IPS-15b (cell line): ENCODE measurements around the gene POLE.

Experiments
- H3K27me3 ChIP-seq: one replicate; pipeline ENCODE4 v1.6.1; 2013; ENCODE audit warnings: low read length; ENCODE audit not compliant: control insufficient read depth, insufficient read depth
- H3K36me3 ChIP-seq: one replicate; pipeline ENCODE4 v1.6.1; 2013; ENCODE audit warnings: low read length; ENCODE audit not compliant: control insufficient read depth, insufficient read depth
- H3K4me1 ChIP-seq: one replicate; pipeline ENCODE4 v1.6.1; 2013; ENCODE audit warnings: mild to moderate bottlenecking, low read length; ENCODE audit not compliant: control insufficient read depth, insufficient read depth
- H3K4me3 ChIP-seq: one replicate; pipeline ENCODE4 v1.5.1; 2013; ENCODE audit warnings: low read depth, low read length
- H3K9ac ChIP-seq: one replicate; pipeline ENCODE4 v1.6.1; 2013; ENCODE audit warnings: low read depth, mild to moderate bottlenecking, low read length
- H3K9me3 ChIP-seq: one replicate; pipeline ENCODE4 v1.6.1; 2013; ENCODE audit warnings: mild to moderate bottlenecking, low read length; ENCODE audit not compliant: control insufficient read depth, insufficient read depth

The POLE gene

GRCh38 chr12:132631666-132632065, 55.5 kb downstream of the POLE start:
- Histone ChIP-seq H3K9ac (no peak overlapping the region), H3K9me3 (no peaks in the 10 kb centered on the region), H3K27me3 (no peaks in the 10 kb centered on the region), H3K36me3 (peaks cover 66% of the 10 kb centered on the region), H3K4me3 (no peak overlapping the region), H3K4me1 (no peaks in the 10 kb centered on the region)

DNA sequence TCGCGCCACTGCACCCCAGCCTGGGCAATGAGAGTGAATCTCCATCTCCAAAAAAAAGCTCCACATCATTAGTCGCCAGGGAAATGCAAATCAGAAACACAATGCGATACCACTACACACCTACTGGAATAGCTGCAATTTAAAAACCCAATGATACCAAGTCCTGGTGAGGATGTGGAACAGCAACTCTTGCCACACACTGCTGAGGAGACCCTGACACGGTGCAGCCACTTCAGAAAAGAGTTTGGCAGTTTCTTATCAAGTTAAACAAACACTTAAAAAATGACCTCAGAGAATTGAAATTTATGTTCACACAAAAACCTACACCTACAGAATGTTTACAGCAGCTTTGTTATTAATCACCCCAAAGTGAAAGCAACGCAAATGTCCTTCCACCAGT, 56.5 kb downstream of the POLE start:
- H3K9me3 ChIP-seq: no peaks in the 10 kb centered on the region
- H3K4me3 ChIP-seq: no peak overlapping the region
- peaks cover 64% of the 10 kb centered on the region for H3K36me3 ChIP-seq
- no peaks in the 10 kb centered on the region for H3K27me3 ChIP-seq
- no peak overlapping the region for H3K9ac ChIP-seq
- H3K4me1 ChIP-seq: no peaks in the 10 kb centered on the region

- H3K9me3 ChIP-seq: no peaks in the 10 kb centered on the region
- peaks cover 64% of the 10 kb centered on the region for H3K36me3 ChIP-seq
- no peak overlapping the region for H3K4me3 ChIP-seq
- H3K4me1 ChIP-seq: no peaks in the 10 kb centered on the region
- H3K27me3 ChIP-seq: no peaks in the 10 kb centered on the region
- no peak overlapping the region for H3K9ac ChIP-seq
Measured at GRCh38 chr12:132629330-132629729, 57.8 kb downstream of the POLE start.

DNA sequence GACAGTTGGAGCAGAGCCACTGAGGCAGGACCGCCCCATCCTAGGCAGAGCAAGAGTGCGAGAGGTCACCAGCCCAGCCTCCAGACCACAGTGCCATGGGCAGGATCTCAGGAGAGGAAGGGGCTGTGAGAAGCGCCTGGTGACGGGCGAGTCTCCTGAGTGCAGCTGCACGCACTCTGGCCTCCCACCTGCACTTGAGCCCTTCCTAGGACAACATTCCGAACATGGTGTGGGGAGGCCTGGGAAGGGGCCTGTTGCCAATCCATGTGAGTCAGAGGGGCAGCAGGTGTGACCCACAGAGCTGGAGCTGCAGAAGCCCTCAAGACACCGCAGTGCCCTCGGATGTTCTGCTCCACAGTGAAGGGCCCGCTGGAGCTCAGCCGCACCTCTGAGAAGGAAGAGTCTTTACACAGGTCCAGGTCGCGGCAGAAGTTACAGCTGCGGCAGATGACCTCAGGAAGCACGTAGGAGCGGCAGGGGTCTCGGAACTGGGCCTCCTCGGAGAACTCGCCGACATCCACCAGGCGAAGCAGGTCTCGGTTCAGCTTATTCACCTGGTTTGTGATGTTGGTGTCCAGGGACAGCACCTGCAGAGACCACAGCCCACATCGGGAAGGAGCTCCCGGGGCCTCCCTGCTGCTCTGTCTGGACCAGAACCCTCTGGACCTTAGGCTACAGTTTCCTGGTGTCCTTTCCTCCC, 61.3 kb downstream of the POLE start:
- Histone ChIP-seq H3K36me3 (peaks cover 51% of the 10 kb centered on the region), H3K4me1 (no peaks in the 10 kb centered on the region), H3K9ac (no peak overlapping the region), H3K4me3 (no peak overlapping the region), H3K27me3 (no peaks in the 10 kb centered on the region), H3K9me3 (no peaks in the 10 kb centered on the region)

GRCh38 chr12:132624910-132625630, 62.1 kb downstream of the POLE start:
- H3K4me1 ChIP-seq: no peaks in the 10 kb centered on the region
- peaks cover 44% of the 10 kb centered on the region for H3K36me3 ChIP-seq
- H3K9ac ChIP-seq: no peak overlapping the region
- H3K9me3 ChIP-seq: no peaks in the 10 kb centered on the region
- no peak overlapping the region for H3K4me3 ChIP-seq
- peaks cover 5% of the 10 kb centered on the region for H3K27me3 ChIP-seq

DNA sequence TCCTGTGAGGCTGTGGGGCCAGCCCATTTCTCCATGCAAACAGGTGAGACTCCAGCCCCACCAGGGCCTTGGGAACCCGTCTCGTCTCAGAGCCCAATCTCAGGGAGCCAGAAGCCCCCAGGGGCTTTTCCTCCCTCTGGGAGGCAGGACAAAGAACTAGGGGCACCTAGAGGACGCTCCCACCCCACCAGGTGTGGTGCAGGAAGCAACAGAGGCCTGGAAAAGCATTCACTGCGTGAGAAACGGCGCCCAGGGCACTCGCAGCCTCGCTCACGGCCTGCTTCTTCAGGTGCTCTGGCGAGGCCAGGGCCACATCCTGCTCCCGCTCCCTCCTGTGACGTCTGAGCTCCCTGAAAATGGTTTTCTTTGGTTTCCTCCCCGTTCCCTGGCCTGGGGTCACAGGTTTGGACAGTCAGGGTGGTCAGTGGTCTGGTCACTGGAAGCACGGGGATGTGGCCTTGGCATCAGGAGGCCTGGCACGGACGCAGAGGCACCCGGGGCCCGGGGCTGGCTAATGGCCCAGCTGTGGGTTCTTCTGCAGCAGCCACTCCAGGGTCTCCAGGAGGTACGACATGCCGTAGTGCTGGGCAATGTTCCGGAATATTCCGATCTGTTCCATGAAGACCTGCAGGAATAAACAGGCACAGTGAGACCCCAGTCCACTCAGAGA, 62.8 kb downstream of the POLE start:
- Histone ChIP-seq H3K27me3 (peaks cover 7% of the 10 kb centered on the region), H3K9ac (no peak overlapping the region), H3K4me3 (no peak overlapping the region), H3K36me3 (peaks cover 36% of the 10 kb centered on the region), H3K9me3 (no peaks in the 10 kb centered on the region), H3K4me1 (no peaks in the 10 kb centered on the region)

DNA sequence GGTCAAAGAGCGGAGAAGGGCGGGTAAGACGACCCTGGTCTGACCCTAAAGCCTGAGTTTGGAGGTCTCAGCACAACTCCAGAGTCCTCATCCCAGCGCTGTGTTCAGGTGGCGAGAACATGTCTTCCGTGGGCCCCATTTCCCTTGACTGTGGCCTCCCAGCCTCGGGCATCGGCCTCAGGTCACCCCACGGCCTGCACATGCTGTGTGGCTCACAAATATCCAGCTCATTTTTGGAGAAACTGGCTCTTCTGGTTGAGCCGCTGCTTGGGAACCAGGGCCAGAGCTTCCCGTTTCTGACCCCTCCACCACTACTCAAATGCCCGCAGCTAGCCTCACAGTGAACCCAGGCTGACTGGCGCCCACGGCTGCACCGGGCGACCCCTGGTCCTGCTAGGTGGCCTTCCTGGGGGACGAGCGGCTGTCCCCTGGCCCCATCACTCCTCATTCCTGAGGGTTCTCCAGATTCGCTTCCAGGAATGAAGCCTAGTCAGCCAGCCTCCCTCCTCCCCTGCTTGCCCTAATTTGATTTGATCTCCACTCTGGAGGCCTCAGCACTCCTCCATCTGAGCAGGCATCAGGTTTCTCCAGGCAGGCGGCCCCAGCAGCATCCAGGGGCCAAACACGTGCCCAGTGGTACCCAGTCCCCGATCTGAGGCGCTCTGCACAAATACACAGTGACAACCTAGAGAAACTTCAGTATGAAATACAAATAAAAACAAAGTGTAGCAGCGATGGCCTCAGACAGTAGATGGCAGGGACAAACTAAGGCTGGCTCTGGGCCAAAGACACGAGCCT, 63.9 kb downstream of the POLE start:
- no peaks in the 10 kb centered on the region for H3K9me3 ChIP-seq
- H3K36me3 ChIP-seq: peaks cover 31% of the 10 kb centered on the region
- H3K9ac ChIP-seq: no peak overlapping the region

GRCh38 chr12:132622437-132623071, 64.6 kb downstream of the POLE start:
- Histone ChIP-seq H3K27me3 (peaks cover 13% of the 10 kb centered on the region), H3K9ac (no peak overlapping the region), H3K9me3 (peaks cover 4% of the 10 kb centered on the region), H3K4me3 (no peak overlapping the region), H3K36me3 (peaks cover 31% of the 10 kb centered on the region), H3K4me1 (no peaks in the 10 kb centered on the region)

More for the DNA sequence above, 63.9 kb downstream of the POLE start:
- peaks cover 7% of the 10 kb centered on the region for H3K27me3 ChIP-seq
- H3K4me1 ChIP-seq: no peaks in the 10 kb centered on the region
- no peak overlapping the region for H3K4me3 ChIP-seq

- Histone ChIP-seq H3K4me3 (no peak overlapping the region), H3K9me3 (peaks cover 4% of the 10 kb centered on the region), H3K4me1 (no peaks in the 10 kb centered on the region), H3K9ac (no peak overlapping the region), H3K27me3 (peaks cover 20% of the 10 kb centered on the region), H3K36me3 (peaks cover 31% of the 10 kb centered on the region)
Measured at GRCh38 chr12:132621657-132622435, 65.3 kb downstream of the POLE start.

GRCh38 chr12:132620899-132621656, 66.1 kb downstream of the POLE start:
- Histone ChIP-seq H3K4me1 (no peaks in the 10 kb centered on the region), H3K9me3 (peaks cover 6% of the 10 kb centered on the region), H3K9ac (no peak overlapping the region), H3K27me3 (peaks cover 28% of the 10 kb centered on the region), H3K36me3 (peaks cover 31% of the 10 kb centered on the region), H3K4me3 (no peak overlapping the region)
